ENCODE data around the gene STRBP. TPM values are rescaled to one million over a fixed set of nuclear protein-coding genes. Genes with fewer than 3 reads are reported as not detected.

Gene STRBP
- total RNA-seq, 2 donors from 2014 or later, result 10.0 to 12.6 TPM

DNA sequence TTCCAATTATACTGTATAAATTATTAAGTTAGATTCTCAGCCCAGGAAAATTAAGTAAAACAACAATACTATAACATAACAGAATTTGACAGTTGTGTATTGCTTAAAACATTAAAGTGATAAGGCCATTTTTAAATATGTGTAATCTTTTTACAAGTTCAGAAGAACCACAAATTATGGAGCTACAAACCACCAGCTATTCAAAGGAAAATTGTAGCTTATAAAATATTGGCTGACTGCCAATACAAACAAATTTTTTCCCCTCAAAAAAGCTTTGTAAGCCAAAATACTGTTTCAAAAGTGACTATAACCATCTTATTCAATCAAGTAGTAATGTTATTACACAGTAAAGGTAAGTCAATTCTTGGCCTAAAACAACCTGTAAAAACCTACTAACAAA lies 21.9 kb downstream of the STRBP start:
- H3K36me3 ChIP-seq, result no peaks in the 10 kb centered on the region
- no peak overlapping the region for H3K27ac ChIP-seq
- H3K27me3 ChIP-seq, result no peaks in the 10 kb centered on the region
- peaks cover 0 to 2% of the 10 kb centered on the region in 2 donors for H3K4me1 ChIP-seq
- no peak overlapping the region for H3K4me3 ChIP-seq
- no peaks in the 10 kb centered on the region for H3K9me3 ChIP-seq
- no peak for DNase-seq (ENCODE audit: low spot score)
- TF ChIP-seq, protein P1, sequence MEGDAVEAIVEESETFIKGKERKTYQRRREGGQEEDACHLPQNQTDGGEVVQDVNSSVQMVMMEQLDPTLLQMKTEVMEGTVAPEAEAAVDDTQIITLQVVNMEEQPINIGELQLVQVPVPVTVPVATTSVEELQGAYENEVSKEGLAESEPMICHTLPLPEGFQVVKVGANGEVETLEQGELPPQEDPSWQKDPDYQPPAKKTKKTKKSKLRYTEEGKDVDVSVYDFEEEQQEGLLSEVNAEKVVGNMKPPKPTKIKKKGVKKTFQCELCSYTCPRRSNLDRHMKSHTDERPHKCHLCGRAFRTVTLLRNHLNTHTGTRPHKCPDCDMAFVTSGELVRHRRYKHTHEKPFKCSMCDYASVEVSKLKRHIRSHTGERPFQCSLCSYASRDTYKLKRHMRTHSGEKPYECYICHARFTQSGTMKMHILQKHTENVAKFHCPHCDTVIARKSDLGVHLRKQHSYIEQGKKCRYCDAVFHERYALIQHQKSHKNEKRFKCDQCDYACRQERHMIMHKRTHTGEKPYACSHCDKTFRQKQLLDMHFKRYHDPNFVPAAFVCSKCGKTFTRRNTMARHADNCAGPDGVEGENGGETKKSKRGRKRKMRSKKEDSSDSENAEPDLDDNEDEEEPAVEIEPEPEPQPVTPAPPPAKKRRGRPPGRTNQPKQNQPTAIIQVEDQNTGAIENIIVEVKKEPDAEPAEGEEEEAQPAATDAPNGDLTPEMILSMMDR (IDR thresholded peaks at IDR 0.05), result no peak

DNA sequence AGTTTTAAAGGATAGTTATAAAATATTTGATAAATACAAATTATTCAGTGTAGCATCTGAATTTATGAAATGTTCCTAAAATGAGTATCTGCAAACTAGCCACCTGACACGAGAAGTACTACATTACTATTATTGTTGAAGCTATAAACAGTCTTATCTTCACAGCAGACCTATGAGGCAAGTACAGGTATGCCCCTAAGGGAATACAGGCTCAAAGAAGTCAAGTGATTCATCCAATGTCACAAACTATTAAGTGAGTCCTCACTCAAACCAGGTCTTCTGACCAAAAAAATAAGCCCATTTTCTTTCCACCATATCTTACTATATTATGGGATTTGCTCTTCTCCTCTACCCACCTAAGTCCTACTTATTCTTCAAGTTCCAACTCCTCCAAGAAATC lies 28.7 kb downstream of the STRBP start:
- H3K9me3 ChIP-seq, result no peaks in the 10 kb centered on the region
- no peak for DNase-seq (ENCODE audit: low spot score)
- TF ChIP-seq, protein P1 (IDR thresholded peaks at IDR 0.05), result no peak
- H3K4me3 ChIP-seq, result no peak overlapping the region
- no peaks in the 10 kb centered on the region for H3K27me3 ChIP-seq
- no peak overlapping the region for H3K27ac ChIP-seq
- no peaks in the 10 kb centered on the region for H3K4me1 ChIP-seq
- no peaks in the 10 kb centered on the region for H3K36me3 ChIP-seq

DNA sequence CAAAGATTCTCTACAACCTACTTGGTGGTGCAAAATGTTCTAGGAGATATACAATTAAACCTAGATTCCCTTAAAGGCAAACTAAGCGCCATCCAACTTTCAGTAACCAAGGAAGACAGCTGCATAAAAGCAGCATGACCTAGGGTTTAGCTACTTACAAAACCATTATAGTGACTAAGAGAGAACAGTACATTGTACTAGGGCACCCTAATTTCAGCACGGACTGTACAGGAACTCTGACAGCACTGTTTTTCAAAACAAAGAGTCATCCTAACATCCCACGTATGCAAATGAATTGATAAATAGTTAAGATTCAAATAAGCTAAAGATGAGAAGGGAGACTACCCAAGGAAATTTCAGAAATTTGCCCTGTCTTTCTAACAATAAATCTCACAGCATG lies 30.0 kb downstream of the STRBP start:
- Histone ChIP-seq H3K4me1 (no peaks in the 10 kb centered on the region), H3K36me3 (no peaks in the 10 kb centered on the region), H3K27me3 (no peaks in the 10 kb centered on the region), H3K4me3 (no peak overlapping the region), H3K9me3 (no peaks in the 10 kb centered on the region), H3K27ac (no peak overlapping the region)
- DNase-seq (ENCODE audit: low spot score), result no peak
- TF ChIP-seq, protein P1 (IDR thresholded peaks at IDR 0.05), result no peak

DNA sequence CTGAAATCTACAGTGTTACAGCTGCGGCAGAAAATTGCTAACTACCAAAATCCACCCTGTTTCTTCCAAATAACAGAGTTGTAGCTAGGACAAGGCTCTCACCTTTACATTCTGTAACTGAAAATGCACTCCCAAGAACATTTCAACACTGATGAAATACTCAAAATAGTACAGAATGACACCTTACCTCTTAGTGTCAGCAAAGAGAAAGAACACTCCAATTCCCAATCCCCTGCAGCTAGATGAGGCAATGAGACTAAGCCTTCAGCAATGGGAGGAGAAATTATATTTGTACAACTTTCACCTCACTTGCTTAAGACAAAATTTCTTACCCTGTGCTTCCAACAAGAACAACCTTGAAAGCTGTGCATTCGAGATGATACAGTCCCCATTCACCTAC lies 31.2 kb downstream of the STRBP start:
- TF ChIP-seq, protein P1 (IDR thresholded peaks at IDR 0.05), result no peak
- H3K4me1 ChIP-seq, result no peaks in the 10 kb centered on the region
- no peak for DNase-seq (ENCODE audit: low spot score)
- no peaks in the 10 kb centered on the region for H3K36me3 ChIP-seq
- no peak overlapping the region for H3K27ac ChIP-seq
- H3K4me3 ChIP-seq, result no peak overlapping the region
- H3K27me3 ChIP-seq, result no peaks in the 10 kb centered on the region
- no peaks in the 10 kb centered on the region for H3K9me3 ChIP-seq

DNA sequence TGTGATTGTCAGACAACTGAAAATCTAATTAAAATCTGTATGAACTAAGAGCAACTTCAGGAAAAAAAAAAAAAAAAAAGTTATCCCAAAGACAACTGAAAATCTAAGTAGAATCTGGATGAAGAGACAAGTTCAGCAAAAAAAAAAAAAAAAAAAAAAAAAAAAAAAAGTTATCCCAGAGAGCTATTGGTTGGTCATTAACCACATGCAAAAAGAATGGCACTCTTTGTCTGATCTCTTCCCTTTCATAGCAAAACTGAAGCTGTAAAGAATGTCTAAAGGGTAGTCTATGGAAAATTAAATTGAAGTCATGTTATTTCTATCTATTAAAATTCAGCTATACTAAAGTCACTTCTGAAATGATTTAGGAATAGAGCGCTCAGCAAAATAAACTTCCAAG lies 32.9 kb downstream of the STRBP start:
- TF ChIP-seq, protein P1 (IDR thresholded peaks at IDR 0.05), result no peak
- no peaks in the 10 kb centered on the region for H3K4me1 ChIP-seq
- H3K36me3 ChIP-seq, result no peaks in the 10 kb centered on the region
- H3K4me3 ChIP-seq, result no peak overlapping the region
- DNase-seq (ENCODE audit: low spot score), result no peak
- H3K9me3 ChIP-seq, result no peaks in the 10 kb centered on the region
- no peak overlapping the region for H3K27ac ChIP-seq
- no peaks in the 10 kb centered on the region for H3K27me3 ChIP-seq

DNA sequence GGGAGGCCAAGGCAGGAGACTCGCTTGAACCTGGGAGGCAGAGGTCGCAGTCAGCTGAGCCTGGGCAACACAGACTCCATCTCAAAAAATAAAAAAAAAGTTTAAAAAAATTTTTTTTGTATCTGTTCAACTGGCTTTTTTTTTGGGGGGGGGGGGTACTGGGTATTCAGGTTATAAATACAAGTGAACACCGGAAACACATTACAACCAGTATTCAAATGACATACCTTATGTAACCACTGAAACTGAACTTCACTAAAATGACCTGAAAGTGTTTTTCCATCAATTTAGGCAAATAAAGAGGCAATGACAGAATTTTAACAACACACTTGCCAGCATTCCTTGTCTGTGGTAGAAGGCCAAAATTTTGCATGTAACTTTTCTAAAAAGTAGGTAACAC lies 33.5 kb downstream of the STRBP start:
- TF ChIP-seq, protein P1 (IDR thresholded peaks at IDR 0.05), result no peak
- Histone ChIP-seq H3K4me1 (no peaks in the 10 kb centered on the region), H3K4me3 (no peak overlapping the region), H3K36me3 (no peaks in the 10 kb centered on the region), H3K27ac (no peak overlapping the region), H3K9me3 (no peaks in the 10 kb centered on the region), H3K27me3 (no peaks in the 10 kb centered on the region)
- no peak for DNase-seq (ENCODE audit: low spot score)
